Keratinocyte (primary cell): ENCODE data around the gene APP. TPM values are rescaled to one million over a fixed set of nuclear protein-coding genes. Genes with fewer than 3 reads are reported as not detected.

ENCODE experiments used
- DNase-seq: peaks from one replicate; pipeline ENCODE4 v3.0.0-alpha.2; 2011; ENCODE audit warnings: low read depth, missing footprints, low spot score
- FAIRE-seq: peaks from 2 replicates; lab custom pipeline; 2011; peaks lifted over from hg19 to GRCh38; lab: Jason Lieb, UNC
- H2AFZ ChIP-seq: 2 replicates; pipeline ENCODE4 v1.6.0; 2012; ENCODE audit warnings: low read length, control low read depth, inconsistent platforms; ENCODE audit not compliant: control insufficient read depth
- H3K27ac ChIP-seq: 2 replicates; pipeline ENCODE4 v1.5.1; 2011; ENCODE audit warnings: low read length; ENCODE audit not compliant: control insufficient read depth, insufficient read depth
- H3K27me3 ChIP-seq: 3 replicates; pipeline ENCODE4 v1.6.0; 2011; ENCODE audit warnings: low read length; ENCODE audit not compliant: control insufficient read depth, insufficient read depth; ENCODE audit errors: extremely low read depth
- H3K36me3 ChIP-seq, 2 experiments: 2 replicates in 1 of 2; 3 replicates in 1 of 2; pipeline ENCODE4 v1.5.1; 2011; ENCODE audit warnings: low read length in 2 of 2, mild to moderate bottlenecking in 1 of 2; ENCODE audit not compliant: control insufficient read depth in 2 of 2, insufficient read depth in 2 of 2; ENCODE audit errors: extremely low read depth in 1 of 2
- H3K4me1 ChIP-seq: 3 replicates; pipeline ENCODE4 v1.5.1; 2011; ENCODE audit warnings: low read length; ENCODE audit not compliant: control insufficient read depth, insufficient read depth; ENCODE audit errors: extremely low read depth
- H3K4me2 ChIP-seq: 3 replicates; pipeline ENCODE4 v1.6.0; 2011; ENCODE audit warnings: low read depth, low read length; ENCODE audit not compliant: control insufficient read depth, insufficient read depth; ENCODE audit errors: extremely low read depth
- H3K4me3 ChIP-seq, 3 experiments: fragments of 200-600 bp in 1 of 3; sonication (generic) in 1 of 3; 2 replicates in 2 of 3; 3 replicates in 1 of 3; pipeline ENCODE4 v1.5.1; 2011 to 2016; ENCODE audit warnings: low read length in 3 of 3, mild to moderate bottlenecking in 3 of 3, control low read depth in 2 of 3, inconsistent platforms in 1 of 3, low read depth in 1 of 3, mixed read lengths in 1 of 3, mixed run types in 1 of 3, moderate library complexity in 1 of 3; ENCODE audit not compliant: control insufficient read depth in 2 of 3, insufficient read depth in 2 of 3; ENCODE audit errors: extremely low read depth in 1 of 3
- H3K79me2 ChIP-seq: 2 replicates; pipeline ENCODE4 v1.6.0; 2012; ENCODE audit warnings: low read length; ENCODE audit not compliant: control insufficient read depth, insufficient read depth
- H3K9ac ChIP-seq: 3 replicates; pipeline ENCODE4 v1.6.0; 2011; ENCODE audit warnings: low read length; ENCODE audit not compliant: control insufficient read depth, insufficient read depth; ENCODE audit errors: extremely low read depth
- H3K9me1 ChIP-seq: 3 replicates; pipeline ENCODE4 v1.6.0; 2011; ENCODE audit warnings: low read length; ENCODE audit not compliant: control insufficient read depth, insufficient read depth; ENCODE audit errors: extremely low read depth
- H3K9me3 ChIP-seq: 2 replicates; pipeline ENCODE4 v1.5.1; 2012; ENCODE audit warnings: low read depth, low read length; ENCODE audit not compliant: control insufficient read depth
- H4K20me1 ChIP-seq: 3 replicates; pipeline ENCODE4 v1.6.0; 2011; ENCODE audit warnings: low read length; ENCODE audit not compliant: control insufficient read depth, insufficient read depth; ENCODE audit errors: extremely low read depth
- CTCF ChIP-seq, 3 experiments: IDR thresholded peaks in 1 of 3; conservative IDR thresholded peaks in 1 of 3; optimal IDR thresholded peaks in 1 of 3; 2 replicates in 2 of 3; 3 replicates in 1 of 3; pipeline versions ENCODE3 to v1.5.1; 2011; ENCODE audit warnings: low read length in 3 of 3, mild to moderate bottlenecking in 3 of 3, moderate library complexity in 2 of 3, control low read depth in 1 of 3, inconsistent platforms in 1 of 3; ENCODE audit not compliant: insufficient read depth in 2 of 3; ENCODE audit errors: extremely low read depth in 1 of 3
- EZH2 ChIP-seq: IDR thresholded peaks from one replicate; pipeline ENCODE4 v1.6.1; 2012; ENCODE audit warnings: inconsistent platforms, mild to moderate bottlenecking, low read length, moderate library complexity
- dilution Hi-C: fragments of 300-500 bp; cut with MboI; formaldehyde crosslinking; loops from one replicate; pipeline ENCODE4 v1.7.0; 2020; ENCODE audit warnings: low sequenced_read_pairs; ENCODE audit not compliant: extremely low pct_ligation_motif_present
- polyA plus RNA-seq, 5 experiments: library from polyadenylated mRNA; depleted of rRNA in 3 of 5; stranded (reverse) in 3 of 5; stranded (forward) in 1 of 5; unstranded in 1 of 5; fragments of >200 nt; gene quantifications; 1 replicate in 1 of 5; 2 replicates in 3 of 5; 3 replicates in 1 of 5; pipeline versions ENCODE4 v1.2.1 to v1.2.3, GENCODE V29; 2011 to 2012; ENCODE audit warnings: missing spikeins in 2 of 5, low read depth in 1 of 5, low replicate concordance in 1 of 5

The APP gene
- polyA plus RNA-seq, 1 donor (not counting 4 experiments of a cell fraction or from before 2014, with no cell fraction given) = 1,015 TPM

GRCh38 chr21:25934130-25934529 is 236.4 kb downstream of the APP start:
- H3K9me1 ChIP-seq = no peaks in the 10 kb centered on the region
- H3K27me3 ChIP-seq = no peaks in the 10 kb centered on the region
- DNase-seq = no peak
- no peak for FAIRE-seq
- no peak overlapping the region for H3K9ac ChIP-seq
- H3K36me3 ChIP-seq = peaks cover 3 to 7% of the 10 kb centered on the region in 2 experiments
- H3K4me1 ChIP-seq = peaks cover 27% of the 10 kb centered on the region
- H4K20me1 ChIP-seq = no peaks in the 10 kb centered on the region
- no peak overlapping the region for H2AFZ ChIP-seq
- peak overlapping the region; percentile 21 for H3K27ac ChIP-seq
- TF ChIP-seq EZH2 (no peak), CTCF (optimal IDR thresholded peaks at IDR 0.05 in 1 of 3, IDR thresholded peaks at IDR 0.05 in 1 of 3, conservative IDR thresholded peaks at IDR 0.05 in 1 of 3; ENCODE audit: extremely low read depth in 1 of 3, insufficient read depth in 2 of 3, low read length in 3 of 3) (no peak)
- no peaks in the 10 kb centered on the region for H3K9me3 ChIP-seq
- H3K79me2 ChIP-seq = peaks cover 13% of the 10 kb centered on the region
- dilution Hi-C loops = no loop called here
- H3K4me3 ChIP-seq = no peak overlapping the region
- no peak overlapping the region for H3K4me2 ChIP-seq

DNA sequence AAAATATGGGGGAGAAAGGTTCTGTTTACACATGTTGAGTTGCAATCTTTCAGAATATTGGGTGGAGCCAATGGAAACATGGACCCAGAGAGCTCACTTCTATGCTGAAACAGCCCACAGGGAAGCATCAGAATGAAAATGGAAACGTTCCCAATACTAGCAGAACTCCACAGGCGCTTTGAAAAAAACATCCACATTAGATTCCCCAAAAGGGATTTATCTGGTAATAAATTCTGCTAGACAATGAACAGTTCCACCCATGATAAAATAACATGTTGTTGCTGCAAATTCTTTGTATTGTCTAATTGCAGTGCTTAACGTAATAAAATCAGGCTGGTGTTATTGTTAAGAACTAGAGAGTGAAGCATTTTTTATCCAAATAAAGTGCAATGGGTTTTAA is 238.8 kb downstream of the APP start:
- H2AFZ ChIP-seq = no peak overlapping the region
- peaks cover 24% of the 10 kb centered on the region for H3K4me1 ChIP-seq
- no peak for FAIRE-seq
- no peak overlapping the region for H3K4me3 ChIP-seq
- H3K9ac ChIP-seq = no peak overlapping the region
- dilution Hi-C loops = no loop called here
- peaks cover 3 to 14% of the 10 kb centered on the region in 2 experiments for H3K36me3 ChIP-seq
- DNase-seq = no peak
- H4K20me1 ChIP-seq = no peaks in the 10 kb centered on the region
- no peak overlapping the region for H3K27ac ChIP-seq
- H3K9me3 ChIP-seq = no peaks in the 10 kb centered on the region
- H3K4me2 ChIP-seq = no peak overlapping the region
- no peaks in the 10 kb centered on the region for H3K27me3 ChIP-seq
- no peaks in the 10 kb centered on the region for H3K9me1 ChIP-seq
- peaks cover 15% of the 10 kb centered on the region for H3K79me2 ChIP-seq
- TF ChIP-seq EZH2 = no peak
- TF ChIP-seq CTCF (optimal IDR thresholded peaks at IDR 0.05 in 1 of 3, IDR thresholded peaks at IDR 0.05 in 1 of 3, conservative IDR thresholded peaks at IDR 0.05 in 1 of 3; ENCODE audit: extremely low read depth in 1 of 3, insufficient read depth in 2 of 3, low read length in 3 of 3) = no peak
